ENCODE results near the gene AQP6.

The AQP6 gene

DNA sequence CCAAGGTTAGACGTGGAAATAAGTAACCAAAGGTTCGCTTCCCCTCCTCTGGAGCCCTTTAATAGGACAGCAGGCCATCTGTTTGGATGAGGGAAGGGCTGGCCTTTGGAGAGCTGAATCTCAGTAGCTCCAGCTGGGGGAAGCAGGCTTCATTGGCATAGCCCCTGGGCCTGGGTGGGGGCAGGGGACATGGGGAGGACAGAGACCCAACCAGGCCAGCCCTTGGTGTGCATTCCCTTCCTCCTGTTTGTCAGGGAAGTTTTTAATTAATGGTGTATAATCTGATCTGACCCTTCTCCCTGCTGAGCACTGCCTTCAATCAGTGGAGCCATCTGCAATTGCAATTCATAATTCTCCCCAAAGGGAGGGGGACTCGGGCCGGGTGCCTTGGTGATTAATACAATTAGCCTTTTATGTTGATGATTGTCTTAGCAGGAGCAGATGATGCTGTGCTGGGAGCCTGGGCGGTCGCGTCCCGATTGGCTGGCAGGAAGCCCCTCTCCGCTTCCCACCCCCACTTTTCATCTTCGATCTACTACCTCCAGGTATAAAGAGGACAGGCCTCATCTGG, 6.4 kb downstream of the AQP6 start:
- Histone ChIP-seq H2AFZ (ENCODE audit: low read length) (no peak overlapping the region), H3K9me3 (ENCODE audit: low read length) (no peaks in the 10 kb centered on the region), H3K4me2 (ENCODE audit: low read length) (no peak overlapping the region), H3K36me3 (ENCODE audit: insufficient read depth, low read length) (no peaks in the 10 kb centered on the region), H3K27ac (ENCODE audit: low read depth, low read length, poor library complexity, severe bottlenecking) (no peak overlapping the region), H3F3A (ENCODE audit: insufficient read depth, low read length) (no peaks in the 10 kb centered on the region), H3K27me3 (ENCODE audit: insufficient read depth, low read length) (no peaks in the 10 kb centered on the region), H3K79me2 (ENCODE audit: insufficient read depth, low read length) (no peaks in the 10 kb centered on the region), H3K9me2 (ENCODE audit: low read depth, low read length) (no peaks in the 10 kb centered on the region), H3K9ac (ENCODE audit: low read length) (no peak overlapping the region), H3K4me1 (ENCODE audit: insufficient read depth, low read length, severe bottlenecking) (no peaks in the 10 kb centered on the region), H4K20me1 (ENCODE audit: insufficient read depth, low read length) (no peaks in the 10 kb centered on the region), H3K4me3 (ENCODE audit: low read depth, low read length, poor library complexity, severe bottlenecking) (no peak overlapping the region)
- TF ChIP-seq EZH2 (IDR thresholded peaks at IDR 0.05; ENCODE audit: borderline replicate concordance, low read length) (no peak), CTCF (IDR thresholded peaks at IDR 0.05; ENCODE audit: low read length) (no peak)

DNA sequence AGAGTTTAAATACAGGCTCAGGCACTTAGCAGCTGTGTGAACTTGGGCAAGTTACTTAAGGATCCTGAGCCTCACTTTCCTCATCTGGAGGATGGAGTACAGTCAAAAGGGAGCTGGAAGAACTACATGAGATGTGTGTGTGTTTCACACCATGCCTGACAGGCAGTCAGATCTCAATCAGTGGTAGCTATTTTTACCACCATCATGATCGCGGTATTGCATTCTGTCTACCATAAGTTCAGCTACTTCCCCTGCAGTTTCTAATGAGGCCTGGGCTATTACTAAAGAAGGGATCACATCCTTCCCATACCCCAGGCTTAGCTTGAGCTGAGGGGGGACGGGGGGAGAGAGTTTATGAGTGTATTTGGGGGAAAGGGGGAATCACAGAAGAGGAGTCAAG, 7.0 kb downstream of the AQP6 start:
- no peak overlapping the region for H3K27ac ChIP-seq (ENCODE audit: low read depth, low read length, poor library complexity, severe bottlenecking)
- H4K20me1 ChIP-seq (ENCODE audit: insufficient read depth, low read length) = no peaks in the 10 kb centered on the region
- no peak overlapping the region for H2AFZ ChIP-seq (ENCODE audit: low read length)
- peaks cover 2% of the 10 kb centered on the region; the same call in 1 of the 2 replicates for H3K36me3 ChIP-seq (ENCODE audit: insufficient read depth, low read length)
- H3K4me3 ChIP-seq (ENCODE audit: low read depth, low read length, poor library complexity, severe bottlenecking) = no peak overlapping the region
- H3K27me3 ChIP-seq (ENCODE audit: insufficient read depth, low read length) = no peaks in the 10 kb centered on the region
- H3K9ac ChIP-seq (ENCODE audit: low read length) = no peak overlapping the region
- H3F3A ChIP-seq (ENCODE audit: insufficient read depth, low read length) = no peaks in the 10 kb centered on the region
- no peaks in the 10 kb centered on the region for H3K9me2 ChIP-seq (ENCODE audit: low read depth, low read length)
- no peak overlapping the region for H3K4me2 ChIP-seq (ENCODE audit: low read length)
- no peaks in the 10 kb centered on the region for H3K4me1 ChIP-seq (ENCODE audit: insufficient read depth, low read length, severe bottlenecking)
- no peaks in the 10 kb centered on the region for H3K79me2 ChIP-seq (ENCODE audit: insufficient read depth, low read length)
- no peak for TF ChIP-seq EZH2 (IDR thresholded peaks at IDR 0.05; ENCODE audit: borderline replicate concordance, low read length)
- TF ChIP-seq CTCF (IDR thresholded peaks at IDR 0.05; ENCODE audit: low read length) = no peak
- no peaks in the 10 kb centered on the region for H3K9me3 ChIP-seq (ENCODE audit: low read length)

GRCh38 chr12:49980501-49981349, 8.0 kb downstream of the AQP6 start:
- Histone ChIP-seq H3K27ac (ENCODE audit: low read depth, low read length, poor library complexity, severe bottlenecking) (no peak overlapping the region), H3F3A (ENCODE audit: insufficient read depth, low read length) (no peaks in the 10 kb centered on the region), H3K4me1 (ENCODE audit: insufficient read depth, low read length, severe bottlenecking) (no peaks in the 10 kb centered on the region), H3K36me3 (ENCODE audit: insufficient read depth, low read length) (peaks cover 11% of the 10 kb centered on the region; the same call in 1 of the 2 replicates), H3K9me3 (ENCODE audit: low read length) (no peaks in the 10 kb centered on the region), H3K4me3 (ENCODE audit: low read depth, low read length, poor library complexity, severe bottlenecking) (no peak overlapping the region), H3K27me3 (ENCODE audit: insufficient read depth, low read length) (no peaks in the 10 kb centered on the region), H3K4me2 (ENCODE audit: low read length) (no peak overlapping the region), H2AFZ (ENCODE audit: low read length) (no peak overlapping the region), H3K9me2 (ENCODE audit: low read depth, low read length) (no peaks in the 10 kb centered on the region), H3K9ac (ENCODE audit: low read length) (no peak overlapping the region), H4K20me1 (ENCODE audit: insufficient read depth, low read length) (no peaks in the 10 kb centered on the region), H3K79me2 (ENCODE audit: insufficient read depth, low read length) (no peaks in the 10 kb centered on the region)
- no peak for TF ChIP-seq EZH2 (IDR thresholded peaks at IDR 0.05; ENCODE audit: borderline replicate concordance, low read length)
- TF ChIP-seq CTCF (IDR thresholded peaks at IDR 0.05; ENCODE audit: low read length) = no peak

All from OCI-LY1 (cell line).